Hematopoietic multipotent progenitor cell treated with erythropoietin and hydrocortisone succinate and interleukin-3 and kit ligand, for 4 days (in vitro differentiated cells): ENCODE measurements around the gene MBTPS1.

Source experiments
- DNase-seq: peaks from one replicate; pipeline ENCODE4 v3.0.0-alpha.2; 2015

The MBTPS1 gene

DNA sequence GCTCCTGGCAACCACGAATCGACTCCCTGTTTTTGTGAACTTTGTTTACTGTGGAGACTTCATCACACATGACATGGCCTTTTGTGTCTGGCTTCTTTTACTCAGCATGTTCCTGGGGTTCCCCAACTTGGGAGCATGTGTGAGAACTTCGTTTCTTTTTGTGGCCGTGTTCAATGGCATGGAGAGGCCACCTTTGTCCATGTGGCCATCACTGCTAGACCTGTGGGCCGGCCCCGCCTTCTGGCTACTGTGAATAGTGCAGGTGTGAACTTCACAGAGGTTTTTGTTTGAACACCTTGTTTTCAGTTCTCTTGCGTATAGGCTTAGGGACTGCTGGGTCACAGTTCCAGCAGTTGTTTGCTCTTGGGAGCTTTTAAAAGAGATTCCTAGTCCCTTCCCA is 68.5 kb downstream of the MBTPS1 start:
- no peak for DNase-seq

DNA sequence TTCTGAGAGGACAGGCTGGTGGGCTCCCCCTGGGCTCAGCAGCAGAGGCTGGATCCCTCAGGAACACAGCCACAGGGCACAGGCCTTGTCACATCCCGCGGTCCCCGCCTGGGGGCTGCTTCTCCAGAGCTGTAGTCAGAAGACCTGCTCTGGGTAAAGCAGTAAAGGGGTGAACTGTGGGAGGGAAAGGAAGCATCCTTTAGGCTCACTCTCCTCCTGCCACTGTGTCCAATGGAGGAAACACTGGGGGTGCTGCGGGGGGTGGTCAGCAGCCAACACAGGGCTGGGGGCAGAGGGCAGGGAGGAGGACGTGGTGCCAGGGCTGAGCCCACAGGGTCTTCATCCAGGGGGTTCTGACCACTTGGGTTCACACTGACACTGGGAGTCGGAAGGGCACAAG is 69.1 kb downstream of the MBTPS1 start:
- DNase-seq, result no peak

DNA sequence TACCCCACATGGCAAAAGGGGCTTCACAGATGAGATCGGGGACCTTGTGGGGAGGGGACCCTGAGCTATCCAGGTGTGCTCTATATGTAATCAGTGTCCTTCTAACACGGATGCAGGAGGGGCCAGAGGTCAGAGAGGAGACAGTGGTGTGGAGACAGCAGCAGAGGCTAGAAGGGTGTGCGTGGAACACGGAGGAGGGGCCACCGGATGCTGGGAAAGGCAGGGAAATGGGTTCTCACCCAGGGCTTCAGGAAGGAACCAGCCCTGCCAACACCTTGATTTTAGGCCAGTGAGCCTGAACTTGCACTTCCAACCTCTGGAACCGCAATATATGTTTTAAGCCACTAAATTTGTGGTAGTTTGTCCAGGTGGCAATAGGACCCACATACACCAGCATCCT is 69.5 kb downstream of the MBTPS1 start:
- DNase-seq, result no peak

DNA sequence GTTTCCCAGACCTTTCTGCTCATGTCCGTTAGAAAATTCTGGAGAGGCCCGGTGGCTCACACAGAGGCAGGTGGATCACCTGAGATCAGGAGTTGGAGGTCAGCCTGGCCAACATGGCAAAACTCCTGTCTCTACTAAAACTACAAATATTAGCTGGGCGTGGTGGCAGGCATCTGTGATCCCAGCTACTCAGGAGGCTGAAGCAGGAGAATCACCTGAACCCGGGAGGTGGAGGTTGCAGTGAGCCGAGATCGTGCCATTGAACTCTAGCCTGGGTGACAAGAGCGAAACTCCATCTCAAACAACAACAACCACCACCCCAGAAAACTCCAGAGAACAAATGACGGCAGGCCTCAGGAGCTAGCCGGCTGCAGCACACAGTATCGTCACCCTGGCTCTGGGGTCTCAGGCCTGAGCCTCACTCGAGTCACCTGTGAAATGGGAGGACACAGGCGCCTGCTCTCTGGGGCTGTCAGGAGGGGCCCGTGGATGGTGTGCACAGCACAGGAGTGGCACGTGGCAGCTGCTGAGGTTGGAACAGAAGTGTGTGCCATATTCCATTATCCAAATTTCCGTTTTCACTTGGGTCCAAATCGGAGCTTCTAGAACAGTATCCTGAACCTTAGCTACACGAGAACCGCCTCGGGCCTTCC is 70.8 kb downstream of the MBTPS1 start:
- DNase-seq, result no peak

DNA sequence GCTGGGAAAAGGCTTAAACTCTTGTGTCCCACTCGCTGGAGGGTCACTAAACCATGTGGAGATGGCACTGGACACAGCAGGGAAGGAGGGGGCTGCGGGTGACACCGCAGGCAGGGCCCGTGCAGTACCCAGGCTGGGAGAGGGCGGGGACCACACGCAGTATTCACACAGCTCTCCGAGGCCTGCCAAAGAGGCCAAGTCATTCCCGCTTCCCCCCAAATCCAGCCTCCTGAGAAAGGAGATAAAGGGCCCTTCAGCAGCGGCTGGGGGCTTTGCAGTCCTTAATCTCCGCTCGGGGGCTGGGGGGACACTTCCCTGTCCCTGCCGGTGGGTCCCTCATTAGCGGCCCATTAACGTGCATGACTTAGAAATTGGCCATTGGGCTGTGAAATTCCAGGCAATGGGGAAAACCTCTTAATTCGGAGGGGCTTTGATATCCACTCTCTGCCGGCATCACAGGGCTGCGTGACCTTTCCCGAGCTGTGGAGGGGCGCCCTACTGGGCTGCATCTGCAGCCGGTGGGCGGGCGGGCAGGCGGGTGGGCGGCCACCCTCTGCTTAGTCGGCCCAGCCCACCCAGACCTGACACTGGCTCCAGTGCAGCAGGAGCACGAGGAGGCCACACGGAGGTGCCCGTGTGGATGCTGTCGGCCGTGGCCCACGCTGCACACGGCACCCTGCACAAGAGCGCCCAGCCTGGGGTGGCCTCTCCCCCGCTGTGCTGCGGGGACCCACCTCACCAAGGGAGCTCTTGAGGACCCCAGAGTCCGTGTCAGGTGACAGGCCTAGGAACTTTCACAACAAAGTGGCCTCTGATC is 71.5 kb downstream of the MBTPS1 start:
- DNase-seq, result no peak

DNA sequence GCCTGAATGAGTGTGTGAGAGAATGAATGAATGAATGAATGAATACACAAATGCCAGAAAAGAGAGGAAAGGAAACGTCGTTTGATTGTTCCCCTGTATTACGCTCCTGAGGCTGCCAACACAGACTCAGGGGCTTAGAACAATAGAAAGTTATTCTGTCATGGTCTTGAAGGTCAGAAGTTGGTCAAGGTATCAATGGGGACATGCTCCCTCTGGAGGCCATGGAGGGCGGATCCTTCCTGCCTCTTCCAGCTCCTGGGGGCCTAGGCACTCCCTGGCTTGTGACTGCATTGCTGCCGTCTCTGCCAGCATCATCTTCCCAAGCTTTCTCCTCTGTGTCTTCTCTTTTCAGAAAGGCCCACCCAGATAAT is 72.6 kb downstream of the MBTPS1 start:
- DNase-seq, result peak; percentile 66

DNA sequence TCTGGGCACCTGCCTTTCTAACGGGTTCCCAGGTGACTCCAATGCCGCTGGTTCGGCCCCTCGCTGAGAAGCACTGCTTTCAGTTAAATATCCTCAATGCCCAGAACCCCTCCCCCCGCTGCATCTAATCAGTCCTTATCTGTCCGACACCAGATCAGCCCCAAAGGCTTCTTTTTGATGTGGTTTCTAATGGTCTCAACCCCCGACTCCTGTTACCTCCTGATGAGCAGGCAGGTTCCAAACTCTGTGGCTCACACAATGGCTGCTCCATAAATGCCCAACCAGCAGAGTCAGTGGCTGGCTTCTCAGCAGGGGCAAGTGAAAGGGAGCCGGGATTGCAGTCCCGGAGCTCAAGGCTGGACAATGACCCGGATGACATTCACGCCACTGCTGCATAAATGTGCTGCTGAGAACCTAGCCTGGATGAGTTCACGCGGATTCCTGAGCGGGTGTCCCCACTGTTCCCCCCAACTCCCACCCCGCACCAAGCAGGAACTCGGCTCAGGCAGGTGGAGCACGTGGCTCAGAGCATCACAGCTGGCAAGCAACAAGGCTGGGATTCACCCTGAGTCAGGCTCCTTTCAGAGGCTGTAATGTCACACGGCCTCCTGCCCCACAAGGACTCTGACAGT is 73.1 kb downstream of the MBTPS1 start:
- DNase-seq, result peak; percentile 84

DNA sequence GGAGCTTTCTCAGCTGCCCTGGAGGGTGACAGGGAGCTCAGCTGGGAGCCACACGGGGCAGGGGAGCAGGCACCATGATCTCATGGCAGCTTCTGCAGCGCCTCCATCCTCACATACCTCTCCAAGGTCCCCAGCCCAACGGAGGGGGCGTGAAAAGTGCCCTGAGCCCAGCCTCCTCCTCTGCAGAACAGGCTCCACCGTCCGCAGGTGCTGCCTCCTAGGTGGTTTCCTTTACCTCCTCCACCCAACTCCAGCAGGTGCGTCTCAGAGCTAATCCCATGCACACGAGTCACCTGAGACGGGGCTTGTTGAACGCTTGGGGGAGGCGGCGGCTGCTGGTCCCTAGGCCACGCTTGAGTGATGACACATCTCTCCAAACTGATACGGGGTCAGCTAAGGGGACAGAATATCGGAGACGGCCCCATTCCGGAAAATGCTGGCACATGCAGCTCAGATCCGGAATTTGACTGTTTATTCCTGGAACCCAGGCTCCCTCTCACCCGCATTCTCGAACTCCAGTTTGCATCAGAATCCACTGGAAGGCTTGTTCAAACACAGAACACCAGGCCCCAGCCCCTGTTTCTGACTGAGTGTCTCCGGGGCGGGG is 73.8 kb downstream of the MBTPS1 start:
- no peak for DNase-seq

DNA sequence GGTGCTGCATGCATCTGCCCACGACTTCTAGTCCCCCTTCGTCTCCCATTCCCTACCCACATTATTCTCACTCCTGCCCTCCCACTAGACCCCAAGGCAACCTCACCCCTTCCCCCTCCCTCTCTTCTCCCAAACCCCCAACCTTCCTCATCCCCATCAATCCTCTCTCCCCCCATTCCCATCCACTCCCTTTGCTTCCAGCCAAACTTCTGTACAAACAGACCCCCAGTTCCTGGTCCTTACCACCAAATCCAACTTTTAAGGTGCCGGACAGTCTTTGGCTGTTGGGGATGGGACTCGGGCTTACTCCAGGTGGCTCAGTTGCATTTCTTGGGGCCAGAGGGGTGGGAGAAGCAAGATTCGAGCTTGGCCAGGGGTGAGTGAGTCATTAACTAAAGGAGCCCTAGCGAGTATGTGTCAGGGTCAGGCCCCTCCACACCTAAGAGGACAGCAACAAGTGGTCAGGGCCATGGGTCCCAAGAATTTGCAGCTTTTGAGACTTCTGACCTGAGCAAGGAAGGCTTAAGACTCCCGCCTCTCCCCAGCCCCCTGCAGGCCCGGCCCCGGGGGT is 74.3 kb downstream of the MBTPS1 start, which contains the start of gene SLC38A8:
Gene SLC38A8, minus strand, starts transcription at position 488 of the 571 bp plus-strand sequence. CDS start 638 bp downstream, outside the sequence.
- no peak for DNase-seq

DNA sequence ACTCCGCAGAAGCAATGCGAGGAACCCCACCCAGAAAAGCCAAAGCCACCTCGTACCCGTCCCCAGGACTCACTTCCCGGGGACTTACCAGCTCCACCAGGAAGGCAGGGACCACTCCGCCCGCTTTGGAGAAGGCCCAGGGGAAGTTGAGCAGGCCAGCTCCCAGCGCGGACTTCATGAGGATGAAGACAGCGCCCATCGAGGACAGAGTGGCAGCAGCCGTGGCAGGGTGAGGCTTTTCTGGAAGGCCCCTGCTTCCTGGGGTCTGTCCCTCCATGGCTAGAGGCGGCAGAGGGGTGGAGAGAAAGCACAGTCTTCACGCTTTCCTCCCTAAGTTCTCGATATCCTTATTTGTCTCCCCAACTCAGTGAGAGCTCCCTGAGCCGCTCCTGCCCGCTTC is 74.9 kb downstream of the MBTPS1 start:
- DNase-seq, result no peak

DNA sequence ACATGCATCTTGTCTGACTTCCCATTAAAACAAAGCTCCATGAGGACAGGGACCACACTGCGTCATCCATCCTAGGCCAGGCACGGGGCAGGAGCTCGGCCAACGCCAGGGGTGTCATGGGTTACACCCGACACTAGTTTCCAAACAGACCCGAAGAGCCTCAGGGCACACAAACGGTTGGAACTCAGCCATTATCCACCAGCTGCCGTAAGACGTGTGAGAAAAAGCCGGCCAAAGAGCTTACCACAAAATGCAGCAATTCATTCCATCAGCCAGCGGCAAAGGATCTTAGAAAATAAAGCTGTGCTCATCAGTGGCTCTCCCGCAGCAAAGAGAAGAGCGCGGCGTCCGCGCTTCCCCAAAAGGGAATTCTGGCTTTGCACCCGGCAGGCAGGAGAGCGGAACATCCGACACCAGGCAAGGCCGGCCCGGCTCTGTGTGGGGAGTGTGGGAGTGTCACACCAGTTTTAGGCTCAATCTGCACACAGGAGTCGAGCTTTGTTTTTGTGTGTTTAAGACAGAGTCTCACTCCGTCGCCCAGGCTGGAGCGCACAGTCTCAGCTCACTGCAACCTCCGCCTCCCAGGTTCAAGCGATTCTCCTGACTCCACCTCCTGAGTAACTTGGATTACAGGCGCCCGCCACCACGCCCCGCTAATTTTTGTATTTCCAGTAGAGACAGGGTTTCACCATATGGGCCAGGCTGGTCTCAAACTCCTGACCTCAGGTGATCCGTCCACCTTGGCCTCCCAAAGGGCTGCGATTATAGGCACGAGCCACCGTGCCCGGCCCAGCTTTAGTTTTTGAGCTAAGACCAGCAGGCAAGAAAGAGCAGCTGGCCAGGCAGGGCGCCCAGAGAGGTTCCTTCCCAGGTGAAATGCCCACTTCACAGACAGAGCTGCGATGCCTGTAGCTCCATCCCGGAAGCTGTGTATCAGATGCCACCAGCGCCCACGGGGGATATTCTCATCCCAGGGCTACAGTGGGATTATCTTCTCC is 75.6 kb downstream of the MBTPS1 start:
- no peak for DNase-seq

DNA sequence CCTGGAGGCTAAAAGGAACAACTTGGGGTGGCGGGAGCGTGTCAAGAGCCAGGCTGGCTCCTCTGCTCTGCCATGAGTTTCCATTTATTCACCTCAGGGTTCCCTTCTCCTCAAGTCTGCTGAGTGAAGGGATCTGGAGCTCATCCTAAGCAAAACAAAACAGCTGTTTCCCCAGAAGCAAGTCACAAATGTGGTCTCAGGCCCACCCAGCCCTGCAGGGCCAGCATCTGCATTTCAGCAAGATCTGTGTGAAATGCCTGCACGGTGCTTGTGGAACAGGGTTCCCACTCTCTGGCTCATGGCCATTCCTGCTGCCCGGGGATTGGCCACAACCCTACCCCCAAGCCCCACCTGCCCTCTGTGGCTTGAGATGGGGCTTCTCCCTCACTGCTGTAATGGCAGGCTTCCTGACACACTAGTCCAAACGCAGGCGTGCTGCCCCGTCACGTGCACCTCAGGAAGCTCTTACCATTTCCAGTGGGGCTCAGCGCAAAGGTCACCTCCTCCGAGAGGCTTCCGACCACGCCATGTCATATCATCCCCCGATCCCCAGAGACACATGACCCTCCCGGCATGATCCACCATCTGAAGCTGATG is 76.4 kb downstream of the MBTPS1 start:
- DNase-seq, result no peak

DNA sequence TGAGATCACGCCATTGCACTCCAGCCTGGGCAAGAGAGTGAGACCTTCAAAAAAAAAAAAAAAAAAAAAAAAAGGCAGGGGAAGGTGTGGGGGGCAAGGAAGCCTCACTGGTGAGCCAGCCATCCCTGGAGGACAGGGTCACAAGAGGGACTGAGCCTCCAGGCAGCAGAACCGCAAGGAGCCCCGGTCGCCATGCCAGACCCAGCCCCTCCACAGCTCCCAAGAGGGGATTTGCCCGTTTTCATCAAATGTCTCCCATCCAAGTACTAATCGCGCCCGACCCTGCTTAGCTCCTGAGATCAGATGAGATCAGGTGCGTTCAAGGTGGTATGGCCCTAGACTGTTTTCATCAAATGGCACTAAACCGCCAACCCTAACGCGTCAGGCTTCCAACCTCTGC is 77.0 kb downstream of the MBTPS1 start:
- no peak for DNase-seq

DNA sequence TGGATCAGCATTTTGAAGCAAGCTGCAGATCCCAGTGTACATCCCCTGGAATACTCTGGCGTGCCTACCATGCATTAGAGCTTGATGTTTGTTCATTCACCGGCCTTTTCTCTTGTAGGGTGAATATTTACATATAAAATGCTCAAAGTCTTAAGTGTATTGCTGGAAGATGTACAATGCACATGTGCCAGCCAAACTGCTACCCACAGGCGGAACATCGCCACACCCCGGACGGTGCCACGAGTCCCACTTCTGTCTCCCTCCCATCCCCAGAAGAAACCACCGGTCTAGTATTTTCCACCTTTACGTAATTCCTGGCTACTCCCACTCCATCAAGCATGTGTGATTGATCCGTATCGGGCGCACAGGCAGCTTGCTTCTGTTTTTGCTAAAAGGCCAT is 78.3 kb downstream of the MBTPS1 start:
- no peak for DNase-seq

DNA sequence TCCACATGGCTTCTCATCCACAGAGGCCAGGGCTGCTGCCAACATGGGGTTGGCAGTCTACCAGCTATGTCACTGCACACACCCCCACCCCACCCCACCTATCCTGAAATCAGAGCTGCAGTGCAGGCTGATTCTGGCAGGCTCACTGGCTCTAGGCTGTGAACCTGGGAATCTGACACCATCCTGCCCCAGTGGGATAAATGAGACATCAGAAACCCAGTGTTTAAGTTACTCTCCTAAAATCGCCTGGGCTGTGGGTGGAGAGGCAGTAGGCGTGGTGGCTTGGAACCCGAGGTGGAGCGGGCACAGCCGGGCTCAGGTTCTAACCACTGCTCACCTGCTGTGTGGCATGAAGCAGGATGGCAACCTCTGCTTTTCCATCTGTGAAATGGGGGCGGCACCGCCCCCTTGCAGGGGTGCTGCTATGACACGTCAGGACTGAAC is 79.7 kb downstream of the MBTPS1 start:
- no peak for DNase-seq

DNA sequence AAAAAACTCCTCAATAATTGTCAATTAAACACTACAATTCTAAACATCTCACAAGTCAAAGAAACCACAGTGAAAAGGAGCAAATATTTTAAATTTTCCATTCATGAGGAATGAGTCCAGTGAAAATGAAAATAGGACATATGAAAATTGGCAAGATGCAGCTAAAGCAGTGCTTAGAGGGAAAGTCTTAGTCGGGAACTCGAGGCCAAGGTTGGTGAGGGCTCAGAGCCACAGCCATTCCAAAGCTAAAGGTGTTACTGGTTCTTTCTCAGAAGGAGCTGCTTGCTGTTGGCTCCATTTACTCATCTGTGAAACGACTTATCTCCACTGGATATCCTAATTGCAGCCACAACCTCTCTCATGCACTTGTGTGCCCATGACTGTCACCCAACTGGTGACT is 80.6 kb downstream of the MBTPS1 start:
- DNase-seq, result no peak

DNA sequence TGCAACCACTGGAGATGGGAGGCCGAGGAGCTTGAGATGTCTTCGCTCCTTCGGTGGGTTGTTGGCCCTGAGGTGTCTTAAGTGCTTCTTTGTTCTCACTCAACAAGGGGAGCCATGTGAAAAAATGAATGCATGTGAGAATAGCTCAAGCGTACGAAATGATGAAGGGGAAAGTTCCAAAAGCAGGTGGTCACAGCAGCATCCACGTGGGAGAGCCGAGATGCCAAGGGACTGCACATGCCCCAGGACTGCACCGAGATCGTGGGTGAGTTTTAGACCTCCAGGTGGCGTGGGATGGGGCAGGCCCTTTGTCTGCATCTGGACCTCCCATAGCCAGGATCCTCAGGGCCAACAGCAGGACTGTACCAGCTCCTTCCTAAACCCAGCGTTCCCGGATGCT is 82.2 kb downstream of the MBTPS1 start:
- no peak for DNase-seq

DNA sequence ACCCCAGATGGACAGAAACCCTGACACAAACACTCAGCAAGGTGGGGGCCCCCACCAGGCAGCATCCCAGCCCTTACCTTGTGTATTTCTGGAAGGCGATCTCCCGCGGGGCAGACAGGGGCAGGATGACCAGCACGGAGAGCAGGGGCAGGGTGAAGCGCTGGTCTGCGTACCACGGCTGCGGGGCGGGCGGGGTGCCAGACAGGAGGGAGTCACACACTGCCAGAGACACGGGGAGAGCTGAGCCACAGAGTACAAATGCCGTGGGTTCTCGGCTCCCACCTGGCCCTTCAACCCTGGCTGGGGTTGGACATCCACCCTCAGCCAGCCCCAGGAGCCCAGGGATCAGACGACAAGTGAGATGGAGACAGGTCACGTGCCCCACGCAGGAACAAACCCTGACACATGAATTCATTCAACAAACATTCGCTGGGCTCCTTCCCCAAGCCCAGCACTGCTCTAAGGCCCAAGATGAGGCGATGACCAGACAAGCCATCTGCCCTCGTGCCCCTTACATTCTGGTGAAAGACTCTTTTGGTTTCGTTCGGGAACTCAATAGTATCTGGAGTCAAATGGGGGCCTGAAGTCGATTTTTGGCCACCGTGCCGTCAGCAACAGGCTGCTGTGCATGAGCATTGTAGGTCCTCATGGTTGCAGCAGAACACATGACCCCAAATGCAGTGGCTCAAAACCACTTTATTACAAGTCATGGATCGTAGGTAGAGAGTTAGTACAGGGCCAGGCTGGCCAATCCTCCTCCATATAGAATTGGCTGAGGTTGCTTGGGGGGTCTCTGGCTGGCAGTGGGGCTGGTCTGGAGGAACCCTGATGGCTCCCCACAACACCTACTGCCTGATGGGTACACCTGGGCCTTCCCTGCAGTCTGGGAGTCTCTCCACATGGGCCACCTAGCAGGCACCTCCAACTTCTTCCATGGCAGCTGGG is 83.2 kb downstream of the MBTPS1 start:
- no peak for DNase-seq

DNA sequence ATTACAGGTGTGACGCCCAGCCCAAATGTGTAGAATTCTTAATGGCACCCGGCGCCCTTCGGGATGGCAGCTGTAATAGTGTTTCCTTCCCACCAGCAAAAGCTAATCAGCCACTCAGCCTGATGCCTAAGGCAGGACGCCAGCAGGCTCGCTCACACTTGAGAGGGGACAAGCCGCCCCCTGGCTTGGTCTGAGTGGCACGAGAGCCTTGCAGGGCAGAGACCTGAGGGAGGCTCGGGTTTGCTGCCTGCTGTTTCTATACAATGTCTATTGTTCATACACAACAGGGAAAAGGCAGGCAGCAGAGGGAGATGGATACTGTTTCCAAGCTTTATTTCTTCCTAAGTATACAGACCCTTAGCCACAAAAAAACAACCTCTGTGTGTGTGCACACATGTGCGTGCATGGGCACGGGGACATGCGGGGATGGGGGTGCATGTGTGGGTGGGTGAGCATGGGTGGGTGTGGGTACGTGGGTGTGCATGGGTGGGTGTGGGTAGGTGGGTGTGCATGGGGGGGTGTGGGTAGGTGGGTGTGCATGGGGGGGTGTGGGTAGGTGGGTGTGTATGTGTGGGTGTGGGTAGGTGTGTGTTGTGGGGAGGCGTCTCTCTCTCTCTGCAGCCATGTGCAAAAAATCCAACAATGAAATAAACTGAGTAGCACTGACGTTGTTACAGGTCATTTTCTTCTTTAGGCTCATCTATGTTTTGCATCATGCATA is 84.1 kb downstream of the MBTPS1 start:
- DNase-seq, result no peak

DNA sequence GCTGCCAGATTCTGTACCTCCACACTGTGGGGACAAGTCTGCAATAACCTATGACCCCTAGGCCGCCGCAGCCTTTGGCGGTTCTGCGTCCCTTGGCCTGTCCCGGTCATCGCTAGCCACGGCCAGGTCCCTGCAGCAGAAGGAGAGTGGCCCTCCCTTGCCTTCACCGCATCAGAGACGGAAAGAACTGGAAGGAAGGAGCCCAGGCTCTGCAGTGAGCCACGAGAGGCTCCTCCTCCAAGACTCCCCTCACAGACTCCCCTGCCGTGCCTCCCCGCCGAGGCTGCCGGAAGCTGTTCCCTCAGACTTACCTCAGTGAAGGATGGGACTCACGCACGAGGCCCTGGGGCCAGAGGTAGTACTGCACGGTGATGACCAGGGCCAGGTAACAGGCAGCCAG is 85.2 kb downstream of the MBTPS1 start:
- DNase-seq, result no peak
